VCaP (cell line): Measurements from ENCODE around the gene CYP2D6.
"Not testable (repeated sequence)": the region's sequence is repeated elsewhere in the genome, so short reads cannot be mapped to it uniquely, and the experiment has no call there.

Source experiments
- H3K27ac ChIP-seq: fragments of 450-650 bp; 2 replicates; pipeline ENCODE4 v1.5.1; 2017
- TF ChIP-seq, protein P1 (sequence below): fragments of 450-650 bp; conservative IDR thresholded peaks from 2 replicates; pipeline ENCODE4 v1.5.1; 2017; ENCODE audit warnings: mild to moderate bottlenecking, moderate library complexity

The CYP2D6 gene

GRCh38 chr22:42156121-42156520 lies 25.5 kb upstream of the CYP2D6 start:
- no peak overlapping the region for H3K27ac ChIP-seq

DNA sequence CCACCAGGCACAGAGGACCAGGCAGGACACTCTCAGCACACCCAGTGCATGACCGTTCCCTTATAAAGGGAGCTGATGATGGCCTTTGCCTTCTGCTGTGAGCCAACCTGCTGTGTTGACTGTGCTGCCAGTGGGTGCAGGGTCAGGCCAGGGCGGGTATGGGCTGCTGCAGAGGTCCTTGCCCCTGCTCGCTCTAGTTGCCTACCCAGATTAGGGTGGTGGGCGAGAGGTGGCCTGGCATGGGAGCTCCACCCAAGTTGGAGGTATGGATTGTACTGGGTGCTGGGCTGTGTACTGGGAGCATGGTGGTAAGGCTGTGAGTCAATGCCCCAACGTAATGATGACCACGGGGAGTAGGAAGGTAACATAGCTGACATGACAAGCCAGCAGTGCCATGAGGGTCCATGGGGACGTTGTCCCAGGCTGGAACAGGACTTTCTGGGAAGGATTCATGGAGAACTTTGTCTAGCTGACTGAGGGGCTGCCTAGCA lies 24.5 kb upstream of the CYP2D6 start:
- TF ChIP-seq, protein P1, sequence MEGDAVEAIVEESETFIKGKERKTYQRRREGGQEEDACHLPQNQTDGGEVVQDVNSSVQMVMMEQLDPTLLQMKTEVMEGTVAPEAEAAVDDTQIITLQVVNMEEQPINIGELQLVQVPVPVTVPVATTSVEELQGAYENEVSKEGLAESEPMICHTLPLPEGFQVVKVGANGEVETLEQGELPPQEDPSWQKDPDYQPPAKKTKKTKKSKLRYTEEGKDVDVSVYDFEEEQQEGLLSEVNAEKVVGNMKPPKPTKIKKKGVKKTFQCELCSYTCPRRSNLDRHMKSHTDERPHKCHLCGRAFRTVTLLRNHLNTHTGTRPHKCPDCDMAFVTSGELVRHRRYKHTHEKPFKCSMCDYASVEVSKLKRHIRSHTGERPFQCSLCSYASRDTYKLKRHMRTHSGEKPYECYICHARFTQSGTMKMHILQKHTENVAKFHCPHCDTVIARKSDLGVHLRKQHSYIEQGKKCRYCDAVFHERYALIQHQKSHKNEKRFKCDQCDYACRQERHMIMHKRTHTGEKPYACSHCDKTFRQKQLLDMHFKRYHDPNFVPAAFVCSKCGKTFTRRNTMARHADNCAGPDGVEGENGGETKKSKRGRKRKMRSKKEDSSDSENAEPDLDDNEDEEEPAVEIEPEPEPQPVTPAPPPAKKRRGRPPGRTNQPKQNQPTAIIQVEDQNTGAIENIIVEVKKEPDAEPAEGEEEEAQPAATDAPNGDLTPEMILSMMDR, result no peak
- no peak overlapping the region for H3K27ac ChIP-seq

More at GRCh38 chr22:42156121-42156520, 25.5 kb upstream of the CYP2D6 start:
- TF ChIP-seq, protein P1, result no peak

DNA sequence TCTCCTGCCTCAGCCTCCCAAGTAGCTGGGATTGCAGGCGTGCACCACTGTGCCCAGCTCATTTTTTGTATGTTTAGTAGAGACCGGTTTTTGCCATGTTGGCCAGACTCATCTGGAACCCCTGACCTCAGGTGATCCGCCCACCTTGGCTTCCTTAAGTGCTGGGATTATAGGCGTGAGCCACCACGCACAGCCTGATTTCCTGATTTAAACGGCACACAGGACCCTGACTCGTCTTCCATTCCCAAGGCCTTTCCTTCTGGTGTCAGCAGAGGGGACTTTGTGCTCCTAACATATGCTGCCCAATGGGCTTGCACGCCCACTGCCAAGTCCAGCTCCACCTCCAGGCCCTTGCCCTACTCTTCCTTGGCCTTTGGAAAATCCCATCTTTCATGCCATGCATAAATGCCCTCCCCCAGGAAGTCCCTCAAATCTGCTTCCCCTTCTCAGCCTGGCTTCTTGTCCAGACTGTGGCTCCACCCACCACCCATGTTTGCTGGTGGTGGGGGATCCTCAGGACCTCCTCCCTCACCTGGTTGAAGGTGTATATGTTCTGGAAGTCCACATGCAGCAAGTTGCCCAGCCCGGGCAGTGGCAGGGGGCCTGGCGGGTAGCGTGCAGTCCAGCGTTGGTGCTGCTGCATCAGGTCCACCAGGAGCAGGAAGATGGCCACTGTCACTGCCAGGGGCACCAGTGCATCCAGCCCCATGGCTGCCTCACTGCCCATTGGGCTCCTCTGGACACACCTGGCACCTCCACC lies 23.9 kb upstream of the CYP2D6 start:
- TF ChIP-seq, protein P1, result no peak
- H3K27ac ChIP-seq, result no peak overlapping the region

- H3K27ac ChIP-seq, result no peak overlapping the region
- TF ChIP-seq, protein P1, result no peak
Measured at GRCh38 chr22:42152661-42153270, 22.2 kb upstream of the CYP2D6 start.

DNA sequence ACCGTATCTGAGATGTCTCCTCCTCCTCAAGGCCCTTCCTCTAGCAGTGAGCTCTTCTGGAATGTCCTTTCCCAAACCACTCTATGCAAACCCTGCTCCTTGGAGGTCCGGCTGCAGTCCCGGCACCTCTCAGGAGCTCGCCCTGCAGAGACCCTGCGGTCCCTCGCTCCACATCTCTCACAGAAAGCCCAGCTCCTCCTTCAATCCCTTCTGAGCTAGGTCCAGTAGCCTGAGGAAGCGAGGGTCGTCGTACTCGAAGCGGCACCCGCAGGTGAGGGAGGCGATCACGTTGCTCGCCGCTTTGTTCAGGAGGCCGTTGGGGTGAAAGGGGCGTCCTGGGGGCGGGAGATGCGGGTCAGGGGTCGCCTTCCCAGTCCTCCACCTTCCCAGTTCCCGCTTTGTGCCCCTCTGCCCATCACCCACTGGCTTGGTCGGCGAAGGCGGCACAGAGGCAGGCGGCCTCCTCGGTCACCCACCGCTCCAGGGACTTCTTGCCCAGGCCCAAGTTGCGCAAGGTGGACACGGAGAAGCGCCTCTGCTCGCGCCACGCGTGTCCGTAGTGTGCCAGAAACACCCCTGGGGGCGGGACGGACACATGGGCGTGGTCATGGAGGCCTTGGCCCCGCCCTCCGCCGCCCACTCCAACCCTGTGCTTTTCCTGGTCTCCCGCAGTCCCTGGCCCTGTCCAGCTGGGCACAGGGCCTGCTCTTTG lies 21.5 kb upstream of the CYP2D6 start:
- H3K27ac ChIP-seq, result no peak overlapping the region
- TF ChIP-seq, protein P1, result no peak

DNA sequence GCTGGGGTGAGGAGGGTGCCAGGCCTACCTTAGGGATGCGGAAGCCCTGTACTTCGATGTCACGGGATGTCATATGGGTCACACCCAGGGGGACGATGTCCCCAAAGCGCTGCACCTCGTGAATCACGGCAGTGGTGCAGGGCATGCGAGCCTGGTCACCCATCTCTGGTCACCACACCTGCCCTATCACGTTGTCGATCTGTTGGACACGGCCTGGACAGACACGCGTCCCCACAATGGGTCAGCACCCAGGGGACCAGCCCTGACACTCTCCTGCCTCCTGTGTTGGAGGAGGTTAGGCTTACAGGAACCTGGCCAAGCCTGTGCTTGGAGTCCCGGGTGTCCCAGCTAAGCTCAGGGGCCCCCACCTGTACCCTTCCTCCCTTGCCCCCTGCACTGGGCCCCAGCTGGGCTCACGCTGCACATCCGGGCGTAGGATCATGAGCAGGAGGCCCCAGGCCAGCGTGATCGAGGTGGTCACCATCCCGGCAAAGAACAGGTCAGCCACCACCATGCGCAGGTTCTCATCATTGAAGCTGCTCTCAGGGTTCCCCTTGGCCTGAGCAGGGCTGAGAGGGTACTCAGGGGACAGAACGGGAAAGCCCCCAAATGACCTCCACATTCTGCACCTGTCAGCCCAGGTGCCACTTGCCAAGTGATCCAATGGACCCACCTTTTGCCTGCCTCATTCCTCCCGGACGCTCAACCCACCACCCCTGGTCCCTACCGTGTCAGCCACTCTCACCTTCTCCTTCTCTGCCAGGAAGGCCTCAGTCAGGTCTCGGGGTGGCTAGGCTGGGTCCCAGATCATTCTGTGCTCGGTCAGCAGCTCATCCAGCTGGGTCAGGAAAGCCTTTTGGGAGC lies 20.3 kb upstream of the CYP2D6 start:
- H3K27ac ChIP-seq, result no peak overlapping the region

DNA sequence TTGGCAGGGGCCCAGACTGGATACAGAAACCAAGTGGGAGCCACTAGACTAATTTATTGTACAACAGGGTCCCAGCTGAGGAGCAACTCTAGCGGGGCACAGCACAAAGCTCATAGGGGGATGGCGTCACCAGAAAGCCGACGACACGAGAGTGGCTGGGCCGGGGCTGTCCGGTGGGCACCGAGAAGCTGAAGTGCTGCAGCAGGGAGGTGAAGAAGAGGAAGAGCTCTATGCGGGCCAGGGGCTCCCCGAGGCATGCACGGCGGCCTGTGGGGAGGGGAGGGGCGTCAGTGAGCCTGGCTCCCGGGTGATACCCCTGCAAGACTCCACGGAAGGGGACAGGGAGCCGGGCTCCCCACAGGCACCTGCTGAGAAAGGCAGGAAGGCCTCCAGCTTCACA lies 19.2 kb upstream of the CYP2D6 start:
- not testable (repeated sequence) for H3K27ac ChIP-seq

More for the DNA sequence above, 20.3 kb upstream of the CYP2D6 start:
- TF ChIP-seq, protein P1, result no peak
